ENCODE results near the gene DLG1. TPM values are rescaled to one million over a fixed set of nuclear protein-coding genes. Genes with fewer than 3 reads are reported as not detected.

Gene DLG1
- total RNA-seq, 1 experiment from 2014 or later, result 90.2 TPM

DNA sequence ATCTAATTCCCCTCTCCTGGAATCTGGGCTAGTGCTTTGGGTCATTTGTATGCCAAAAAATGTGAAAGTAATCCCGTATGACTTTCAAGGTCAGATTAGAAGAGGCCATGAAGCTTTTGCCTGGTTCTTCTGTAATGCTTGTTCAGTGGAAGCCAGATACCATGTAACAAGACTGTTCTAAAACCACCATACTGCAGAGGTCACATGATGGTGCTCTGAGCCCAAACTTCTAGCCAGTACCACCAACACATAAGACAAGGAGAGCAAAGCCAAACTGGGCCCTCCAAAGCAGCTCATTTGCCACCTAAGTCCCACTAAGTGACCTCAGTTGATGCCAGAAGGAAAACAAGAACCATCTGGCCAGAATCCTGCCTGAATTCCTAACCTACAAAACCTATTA lies 204.5 kb downstream of the DLG1 start:
- DNase-seq (ENCODE audit: low read depth, low spot score) (no peak), ATAC-seq (0 out of 2 replicates have a peak, but pooled peaks have one; percentile 34)
- intact Hi-C loops (cut with micrococcal nuclease; ENCODE audit: unreplicated experiment), result no loop called here
- ChIA-PET POLR2A (no interaction called here), CTCF (no interaction called here)
- no peak overlapping the region for H3K27ac ChIP-seq (ENCODE audit: low read length)
- H3K27me3 ChIP-seq (ENCODE audit: control insufficient read depth, insufficient read depth, low read length), result no peaks in the 10 kb centered on the region
- H3K9me3 ChIP-seq (ENCODE audit: control insufficient read depth, insufficient read depth, low read depth, low read length), result no peaks in the 10 kb centered on the region
- no TSS peak for BruUV-seq (replicated peaks)
- H3K36me3 ChIP-seq (ENCODE audit: control insufficient read depth, insufficient read depth, low read length), result 0 out of 2 replicates have a peak, but pooled peaks cover 2% of the 10 kb centered on the region
- in situ Hi-C loops (cut with HindIII; ENCODE audit: low pct_unique_long_range_greater_than_20kb, low sequenced_read_pairs), result no loop called here
- no peaks in the 10 kb centered on the region for H3K4me1 ChIP-seq (ENCODE audit: control insufficient read depth, insufficient read depth, low read length)
- H3K4me3 ChIP-seq (ENCODE audit: low read depth in 2 of 2, low read length in 2 of 2), result no peak overlapping the region
- TF ChIP-seq POLR2AphosphoS5 (IDR thresholded peaks at IDR 0.05; ENCODE audit: low read depth, low read length), result no peak
- TF ChIP-seq, protein P1, sequence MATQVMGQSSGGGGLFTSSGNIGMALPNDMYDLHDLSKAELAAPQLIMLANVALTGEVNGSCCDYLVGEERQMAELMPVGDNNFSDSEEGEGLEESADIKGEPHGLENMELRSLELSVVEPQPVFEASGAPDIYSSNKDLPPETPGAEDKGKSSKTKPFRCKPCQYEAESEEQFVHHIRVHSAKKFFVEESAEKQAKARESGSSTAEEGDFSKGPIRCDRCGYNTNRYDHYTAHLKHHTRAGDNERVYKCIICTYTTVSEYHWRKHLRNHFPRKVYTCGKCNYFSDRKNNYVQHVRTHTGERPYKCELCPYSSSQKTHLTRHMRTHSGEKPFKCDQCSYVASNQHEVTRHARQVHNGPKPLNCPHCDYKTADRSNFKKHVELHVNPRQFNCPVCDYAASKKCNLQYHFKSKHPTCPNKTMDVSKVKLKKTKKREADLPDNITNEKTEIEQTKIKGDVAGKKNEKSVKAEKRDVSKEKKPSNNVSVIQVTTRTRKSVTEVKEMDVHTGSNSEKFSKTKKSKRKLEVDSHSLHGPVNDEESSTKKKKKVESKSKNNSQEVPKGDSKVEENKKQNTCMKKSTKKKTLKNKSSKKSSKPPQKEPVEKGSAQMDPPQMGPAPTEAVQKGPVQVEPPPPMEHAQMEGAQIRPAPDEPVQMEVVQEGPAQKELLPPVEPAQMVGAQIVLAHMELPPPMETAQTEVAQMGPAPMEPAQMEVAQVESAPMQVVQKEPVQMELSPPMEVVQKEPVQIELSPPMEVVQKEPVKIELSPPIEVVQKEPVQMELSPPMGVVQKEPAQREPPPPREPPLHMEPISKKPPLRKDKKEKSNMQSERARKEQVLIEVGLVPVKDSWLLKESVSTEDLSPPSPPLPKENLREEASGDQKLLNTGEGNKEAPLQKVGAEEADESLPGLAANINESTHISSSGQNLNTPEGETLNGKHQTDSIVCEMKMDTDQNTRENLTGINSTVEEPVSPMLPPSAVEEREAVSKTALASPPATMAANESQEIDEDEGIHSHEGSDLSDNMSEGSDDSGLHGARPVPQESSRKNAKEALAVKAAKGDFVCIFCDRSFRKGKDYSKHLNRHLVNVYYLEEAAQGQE (IDR thresholded peaks at IDR 0.05; ENCODE audit: insufficient read depth in 1 of 2, low read depth in 2 of 2, low read length in 1 of 2), result no peak
- TF ChIP-seq, protein P2, sequence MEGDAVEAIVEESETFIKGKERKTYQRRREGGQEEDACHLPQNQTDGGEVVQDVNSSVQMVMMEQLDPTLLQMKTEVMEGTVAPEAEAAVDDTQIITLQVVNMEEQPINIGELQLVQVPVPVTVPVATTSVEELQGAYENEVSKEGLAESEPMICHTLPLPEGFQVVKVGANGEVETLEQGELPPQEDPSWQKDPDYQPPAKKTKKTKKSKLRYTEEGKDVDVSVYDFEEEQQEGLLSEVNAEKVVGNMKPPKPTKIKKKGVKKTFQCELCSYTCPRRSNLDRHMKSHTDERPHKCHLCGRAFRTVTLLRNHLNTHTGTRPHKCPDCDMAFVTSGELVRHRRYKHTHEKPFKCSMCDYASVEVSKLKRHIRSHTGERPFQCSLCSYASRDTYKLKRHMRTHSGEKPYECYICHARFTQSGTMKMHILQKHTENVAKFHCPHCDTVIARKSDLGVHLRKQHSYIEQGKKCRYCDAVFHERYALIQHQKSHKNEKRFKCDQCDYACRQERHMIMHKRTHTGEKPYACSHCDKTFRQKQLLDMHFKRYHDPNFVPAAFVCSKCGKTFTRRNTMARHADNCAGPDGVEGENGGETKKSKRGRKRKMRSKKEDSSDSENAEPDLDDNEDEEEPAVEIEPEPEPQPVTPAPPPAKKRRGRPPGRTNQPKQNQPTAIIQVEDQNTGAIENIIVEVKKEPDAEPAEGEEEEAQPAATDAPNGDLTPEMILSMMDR (IDR thresholded peaks at IDR 0.05), result no peak

DNA sequence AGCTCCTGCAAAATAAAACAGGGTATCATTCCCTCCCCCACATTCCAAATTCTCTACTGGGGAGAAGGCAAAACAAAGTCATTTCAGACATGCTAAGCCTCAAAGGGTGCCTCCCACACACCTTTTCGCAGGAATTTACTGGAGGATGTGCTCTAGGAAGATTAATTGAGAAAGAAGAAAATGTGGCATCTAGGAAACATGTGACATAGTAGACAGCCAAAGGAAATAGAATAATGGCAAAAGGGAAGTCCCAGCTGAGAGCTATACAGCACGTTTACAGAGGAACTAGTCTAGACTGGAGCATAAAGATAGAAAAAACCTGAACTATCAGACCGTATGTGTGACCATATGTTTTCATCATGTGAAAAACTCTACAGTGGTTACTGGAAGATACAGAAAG lies 210.0 kb downstream of the DLG1 start:
- TF ChIP-seq SIN3A (IDR thresholded peaks at IDR 0.05; ENCODE audit: borderline replicate concordance, insufficient read depth, low read depth, low read length), result no peak
- TF ChIP-seq TCF7L2 (IDR thresholded peaks at IDR 0.05; ENCODE audit: low read depth, low read length), result no peak
- no peak for TF ChIP-seq POLR2AphosphoS5 (IDR thresholded peaks at IDR 0.05; ENCODE audit: low read depth, low read length)
- TF ChIP-seq, protein P2 (IDR thresholded peaks at IDR 0.05), result no peak
- TF ChIP-seq, protein P1 (IDR thresholded peaks at IDR 0.05; ENCODE audit: insufficient read depth in 1 of 2, low read depth in 2 of 2, low read length in 1 of 2), result no peak
- DNase-seq (ENCODE audit: low read depth, low spot score), result no peak
- no TSS peak for BruUV-seq (replicated peaks)
- intact Hi-C loops (cut with micrococcal nuclease; ENCODE audit: unreplicated experiment), result no loop called here
- no peaks in the 10 kb centered on the region for H3K4me1 ChIP-seq (ENCODE audit: control insufficient read depth, insufficient read depth, low read length)
- in situ Hi-C loops (cut with HindIII; ENCODE audit: low pct_unique_long_range_greater_than_20kb, low sequenced_read_pairs), result no loop called here
- no peak overlapping the region for H3K4me3 ChIP-seq (ENCODE audit: low read depth in 2 of 2, low read length in 2 of 2)
- POLR2A ChIA-PET, result no interaction called here
- H3K27me3 ChIP-seq (ENCODE audit: control insufficient read depth, insufficient read depth, low read length), result no peaks in the 10 kb centered on the region
- H3K27ac ChIP-seq (ENCODE audit: low read length), result no peak overlapping the region
- 0 out of 2 replicates have a peak, but pooled peaks cover 3% of the 10 kb centered on the region for H3K36me3 ChIP-seq (ENCODE audit: control insufficient read depth, insufficient read depth, low read length)
- H3K9me3 ChIP-seq (ENCODE audit: control insufficient read depth, insufficient read depth, low read depth, low read length), result no peaks in the 10 kb centered on the region
- CTCF ChIA-PET, result interaction anchor here (0.6 kb wide), 1 partner anchor 473 kb away, joined by 3 read pairs; no protein-coding TSS in a partner anchor
- no peak for ATAC-seq
